Ovary (tissue), 9 donors: ENCODE results near the gene NOC3L. TPM values are rescaled to one million over a fixed set of nuclear protein-coding genes. Genes with fewer than 3 reads are reported as not detected.

ENCODE experiments used
- DNase-seq, 5 donors: peaks; one replicate each; pipeline ENCODE4 v3.0.0-alpha.2; 2019 to 2020
- H3K27ac ChIP-seq, 2 donors: fragments of 200-600 bp; one replicate each; pipeline versions ENCODE4 v1.5.1 to v1.8.0; 2019 to 2022
- H3K27me3 ChIP-seq: fragments of 200-600 bp; one replicate; pipeline ENCODE4 v1.8.0; 2022
- H3K36me3 ChIP-seq: fragments of 200-600 bp; sonication (generic); one replicate; pipeline ENCODE4 v1.5.1; 2019
- H3K4me1 ChIP-seq: one replicate; pipeline ENCODE4 v1.8.1; 2013; ENCODE audit warnings: mild to moderate bottlenecking, moderate library complexity; ENCODE audit not compliant: insufficient read depth
- H3K4me3 ChIP-seq: fragments of 200-600 bp; sonication (generic); one replicate; pipeline ENCODE4 v1.5.1; 2017
- H3K9me3 ChIP-seq, 2 donors: fragments of 200-600 bp in 1 of 2; sonication (generic) in 1 of 2; one replicate each; pipeline versions ENCODE4 v1.5.1 to v1.8.1; 2013 to 2019; ENCODE audit warnings: mild to moderate bottlenecking in 1 of 2, moderate library complexity in 1 of 2
- EP300 ChIP-seq: sonication (generic); formaldehyde crosslinking; IDR thresholded peaks from one replicate; pipeline ENCODE4 v1.6.1; 2017; ENCODE audit warnings: antibody characterized with exemption
- POLR2A ChIP-seq: fragments of 450-650 bp; IDR thresholded peaks from one replicate; pipeline ENCODE4 v1.6.1; 2017; ENCODE audit warnings: antibody characterized with exemption, mild to moderate bottlenecking, moderate library complexity
- WGBS, 3 donors: extraction: QIAGEN DNeasy Blood & Tissue Kit in 1 of 3; methylation state at CpG; one replicate each; pipeline versions ENCODE4 v1.1.5 to v1.1.7; 2013 to 2017; 5-methylcytosine and 5-hydroxymethylcytosine counted together
- intact Hi-C, 4 donors: fragments of 100-400 bp; cut with DNase I; formaldehyde crosslinking; loops; one replicate each; pipeline versions ENCODE4 v1.11.0 to v1.15.1; 2022 to 2023
- polyA plus RNA-seq, 2 donors: library from polyadenylated mRNA; stranded (reverse); fragments of 200-250 nt in 1 of 2; fragments of 350-450 nt in 1 of 2; fragmentation: Illumina TruSeq in 1 of 2; extraction: RNeasy Lipid Tissue Mini Kit (QIAGEN cat#74804) in 1 of 2; gene quantifications; one replicate each; pipeline ENCODE4 v1.2.3, GENCODE V29; 2013 to 2014
- total RNA-seq, 7 donors: library from RNA; depleted of rRNA in 2 of 7; stranded (reverse); fragments of >200 nt in 2 of 7; fragmentation: NEBNext Ultra II Directional in 3 of 7; extraction: Animal tissue kit (Norgen Biotek cat#: 25700) in 3 of 7; gene quantifications; one replicate each; pipeline versions ENCODE4 v1.1.0 to v1.2.4, GENCODE V29; 2016 to 2023
- TF ChIP-seq, protein P1 (sequence below), 3 donors: fragments of 450-650 bp in 2 of 3; fragments of 200-600 bp in 1 of 3; IDR thresholded peaks; one replicate each; pipeline versions ENCODE4 v1.5.1 to v1.8.0; 2016 to 2022; ENCODE audit warnings: antibody characterized with exemption in 3 of 3, mild to moderate bottlenecking in 1 of 3
- donor health status: DM: no; HTN: no; CAD: no; lungs with moderate emphysema.
- donor health status: DM: no; HTN: no; CAD: no.
- donor health status: Bipolar disorder and iron deficiency.
- donor health status: DM: yes; HTN: yes; CAD: no.
- donor health status: DM: no; HTN: no; CAD: no.
- donor health status: DM: yes; HTN: yes; CAD: no.

Gene NOC3L
- total and polyA plus RNA-seq, 9 donors: 4.3 to 29.2 (median 17.1) TPM

- WGBS, 3 donors: 67 to 71% (median 69%) methylated on average over 3 of the region's 3 CpGs
- no peak overlapping the region for H3K4me3 ChIP-seq
- DNase-seq: no peak
- intact Hi-C loops: no loop called here
- no peak overlapping the region for H3K27ac ChIP-seq
- TF ChIP-seq EP300 (no peak), POLR2A (no peak)
- TF ChIP-seq, protein P1, sequence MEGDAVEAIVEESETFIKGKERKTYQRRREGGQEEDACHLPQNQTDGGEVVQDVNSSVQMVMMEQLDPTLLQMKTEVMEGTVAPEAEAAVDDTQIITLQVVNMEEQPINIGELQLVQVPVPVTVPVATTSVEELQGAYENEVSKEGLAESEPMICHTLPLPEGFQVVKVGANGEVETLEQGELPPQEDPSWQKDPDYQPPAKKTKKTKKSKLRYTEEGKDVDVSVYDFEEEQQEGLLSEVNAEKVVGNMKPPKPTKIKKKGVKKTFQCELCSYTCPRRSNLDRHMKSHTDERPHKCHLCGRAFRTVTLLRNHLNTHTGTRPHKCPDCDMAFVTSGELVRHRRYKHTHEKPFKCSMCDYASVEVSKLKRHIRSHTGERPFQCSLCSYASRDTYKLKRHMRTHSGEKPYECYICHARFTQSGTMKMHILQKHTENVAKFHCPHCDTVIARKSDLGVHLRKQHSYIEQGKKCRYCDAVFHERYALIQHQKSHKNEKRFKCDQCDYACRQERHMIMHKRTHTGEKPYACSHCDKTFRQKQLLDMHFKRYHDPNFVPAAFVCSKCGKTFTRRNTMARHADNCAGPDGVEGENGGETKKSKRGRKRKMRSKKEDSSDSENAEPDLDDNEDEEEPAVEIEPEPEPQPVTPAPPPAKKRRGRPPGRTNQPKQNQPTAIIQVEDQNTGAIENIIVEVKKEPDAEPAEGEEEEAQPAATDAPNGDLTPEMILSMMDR (IDR thresholded peaks at IDR 0.05): no peak
- H3K36me3 ChIP-seq: no peaks in the 10 kb centered on the region
- no peaks in the 10 kb centered on the region for H3K9me3 ChIP-seq
- no peaks in the 10 kb centered on the region for H3K27me3 ChIP-seq
- H3K4me1 ChIP-seq: peaks cover 2% of the 10 kb centered on the region
Observed at GRCh38 chr10:94287336-94287735, 75.4 kb downstream of the NOC3L start.

- Histone ChIP-seq H3K4me3 (no peak overlapping the region), H3K9me3 (no peaks in the 10 kb centered on the region), H3K36me3 (no peaks in the 10 kb centered on the region), H3K27me3 (no peaks in the 10 kb centered on the region), H3K4me1 (peaks cover 2% of the 10 kb centered on the region), H3K27ac (no peak overlapping the region)
- DNase-seq: no peak
- 34 to 39% (median 37%) methylated on average over 4 of the region's 4 CpGs for WGBS, 3 donors
- intact Hi-C loops: no loop called here
- TF ChIP-seq, protein P1 (IDR thresholded peaks at IDR 0.05): no peak
- no peak for TF ChIP-seq EP300
- TF ChIP-seq POLR2A: no peak
Observed at GRCh38 chr10:94286901-94287300, 75.8 kb downstream of the NOC3L start.

- peaks cover 2% of the 10 kb centered on the region for H3K4me1 ChIP-seq
- no peak overlapping the region for H3K27ac ChIP-seq
- no peaks in the 10 kb centered on the region for H3K36me3 ChIP-seq
- DNase-seq: no peak
- intact Hi-C loops: no loop called here
- WGBS, 3 donors: 82 to 98% (median 97%) methylated on average over 7 of the region's 7 CpGs
- H3K4me3 ChIP-seq: no peak overlapping the region
- no peaks in the 10 kb centered on the region for H3K9me3 ChIP-seq
- TF ChIP-seq EP300 (no peak), POLR2A (no peak)
- TF ChIP-seq, protein P1 (IDR thresholded peaks at IDR 0.05): no peak
- no peaks in the 10 kb centered on the region for H3K27me3 ChIP-seq
Observed at GRCh38 chr10:94285271-94285670, 77.5 kb downstream of the NOC3L start.

Other genes starting within 250 kb of the NOC3L start
- gene TBC1D12, start 39.6 kb upstream of the NOC3L start, total RNA-seq: 10 to 100 TPM in 5 of 7 donors, 1 to 10 TPM in 2; 8.7 to 20.4 (median 10.9) TPM
- 1 to 10 TPM; 5.6 to 7.7 TPM for gene TBC1D12, start 39.6 kb upstream of the NOC3L start, polyA plus RNA-seq
- gene HELLS, start 182.8 kb upstream of the NOC3L start, total RNA-seq: 10 to 100 TPM in 4 of 7 donors, 1 to 10 TPM in 3; 6.8 to 14.4 (median 11.4) TPM
- 1 to 10 TPM; 1.8 to 3.1 TPM for gene HELLS, start 182.8 kb upstream of the NOC3L start, polyA plus RNA-seq